ENCODE data around the gene LDLRAD3. TPM values are rescaled to one million over a fixed set of nuclear protein-coding genes. Genes with fewer than 3 reads are reported as not detected.

LDLRAD3 gene
- total RNA-seq, 3 donors from 2014 or later: 1.0 to 8.1 (median 2.0) TPM

- no peak for TF ChIP-seq CTCF (IDR thresholded peaks at IDR 0.05)
- intact Hi-C loops (cut with DNase I, micrococcal nuclease): no loop called here
- no peaks in the 10 kb centered on the region for H3K36me3 ChIP-seq (ENCODE audit: low read depth)
Measured at GRCh38 chr11:36107547-36107946, 163.7 kb downstream of the LDLRAD3 start.

GRCh38 chr11:36108881-36109589 is 165.2 kb downstream of the LDLRAD3 start:
- H3K36me3 ChIP-seq (ENCODE audit: low read depth): no peaks in the 10 kb centered on the region
- no peaks in the 10 kb centered on the region for H3K9me3 ChIP-seq
- no peak overlapping the region for H3K4me3 ChIP-seq
- TF ChIP-seq CTCF (IDR thresholded peaks at IDR 0.05): no peak
- intact Hi-C loops (cut with DNase I, micrococcal nuclease): no loop called here
- DNase-seq (no peak), ATAC-seq (no peak)
- H3K4me1 ChIP-seq (ENCODE audit: low read depth): no peaks in the 10 kb centered on the region

More at GRCh38 chr11:36107547-36107946, 163.7 kb downstream of the LDLRAD3 start:
- no peak overlapping the region for H3K4me3 ChIP-seq
- DNase-seq: no peak
- no peaks in the 10 kb centered on the region for H3K4me1 ChIP-seq (ENCODE audit: low read depth)
- no peaks in the 10 kb centered on the region for H3K9me3 ChIP-seq
- ATAC-seq: no peak

GRCh38 chr11:36109590-36109849 is 165.7 kb downstream of the LDLRAD3 start:
- H3K36me3 ChIP-seq (ENCODE audit: low read depth): no peaks in the 10 kb centered on the region
- intact Hi-C loops (cut with DNase I, micrococcal nuclease): no loop called here
- H3K4me3 ChIP-seq: no peak overlapping the region
- H3K4me1 ChIP-seq (ENCODE audit: low read depth): no peaks in the 10 kb centered on the region
- no peak for DNase-seq
- TF ChIP-seq CTCF (IDR thresholded peaks at IDR 0.05): no peak
- ATAC-seq: no peak
- H3K9me3 ChIP-seq: no peaks in the 10 kb centered on the region

- Histone ChIP-seq H3K9me3 (no peaks in the 10 kb centered on the region), H3K36me3 (ENCODE audit: low read depth) (no peaks in the 10 kb centered on the region), H3K4me1 (ENCODE audit: low read depth) (no peaks in the 10 kb centered on the region), H3K4me3 (no peak overlapping the region)
- TF ChIP-seq CTCF (IDR thresholded peaks at IDR 0.05): no peak
- DNase-seq (no peak), ATAC-seq (no peak)
- intact Hi-C loops (cut with DNase I, micrococcal nuclease): no loop called here
Measured at GRCh38 chr11:36109850-36110606, 166.2 kb downstream of the LDLRAD3 start.

GRCh38 chr11:36110668-36111410 is 167.0 kb downstream of the LDLRAD3 start:
- H3K36me3 ChIP-seq (ENCODE audit: low read depth): no peaks in the 10 kb centered on the region
- no peaks in the 10 kb centered on the region for H3K9me3 ChIP-seq
- H3K4me1 ChIP-seq (ENCODE audit: low read depth): no peaks in the 10 kb centered on the region
- no peak overlapping the region for H3K4me3 ChIP-seq
- ATAC-seq: no peak
- DNase-seq: no peak
- no peak for TF ChIP-seq CTCF (IDR thresholded peaks at IDR 0.05)
- intact Hi-C loops (cut with DNase I, micrococcal nuclease): no loop called here
